Measurements from ENCODE around the gene BDKRB1.

The BDKRB1 gene

GRCh38 chr14:96255501-96256366 is at the start of gene BDKRB1:
Gene BDKRB1, plus strand, starts transcription at chr14:96256210. Its CDS starts 7,473 bp downstream, at chr14:96263683.
- in situ Hi-C loops (cut with HindIII; ENCODE audit: low pct_ligation_motif_present, low pct_unique_long_range_greater_than_20kb, low sequenced_read_pairs), result no loop called here
- no peak for DNase-seq

- DNase-seq, result no peak
- in situ Hi-C loops (cut with HindIII; ENCODE audit: low pct_ligation_motif_present, low pct_unique_long_range_greater_than_20kb, low sequenced_read_pairs), result no loop called here
Observed at GRCh38 chr14:96206461-96206860, 49.5 kb upstream of the BDKRB1 start.

GRCh38 chr14:96207686-96208085 is 48.3 kb upstream of the BDKRB1 start:
- in situ Hi-C loops (cut with HindIII; ENCODE audit: low pct_ligation_motif_present, low pct_unique_long_range_greater_than_20kb, low sequenced_read_pairs), result no loop called here
- DNase-seq, result no peak

- in situ Hi-C loops (cut with HindIII; ENCODE audit: low pct_ligation_motif_present, low pct_unique_long_range_greater_than_20kb, low sequenced_read_pairs), result no loop called here
- no peak for DNase-seq
Observed at GRCh38 chr14:96208739-96209138, 47.3 kb upstream of the BDKRB1 start.

- in situ Hi-C loops (cut with HindIII; ENCODE audit: low pct_ligation_motif_present, low pct_unique_long_range_greater_than_20kb, low sequenced_read_pairs), result no loop called here
- DNase-seq, result no peak
Observed at GRCh38 chr14:96212140-96212539, 43.9 kb upstream of the BDKRB1 start.

- in situ Hi-C loops (cut with HindIII; ENCODE audit: low pct_ligation_motif_present, low pct_unique_long_range_greater_than_20kb, low sequenced_read_pairs), result no loop called here
- no peak for DNase-seq
Observed at GRCh38 chr14:96212896-96213295, 43.1 kb upstream of the BDKRB1 start.

- DNase-seq, result no peak
- in situ Hi-C loops (cut with HindIII; ENCODE audit: low pct_ligation_motif_present, low pct_unique_long_range_greater_than_20kb, low sequenced_read_pairs), result no loop called here
Observed at GRCh38 chr14:96213871-96214465, 42.0 kb upstream of the BDKRB1 start.

GRCh38 chr14:96214793-96215192 is 41.2 kb upstream of the BDKRB1 start:
- in situ Hi-C loops (cut with HindIII; ENCODE audit: low pct_ligation_motif_present, low pct_unique_long_range_greater_than_20kb, low sequenced_read_pairs), result no loop called here
- no peak for DNase-seq

GRCh38 chr14:96215452-96216244 is 40.4 kb upstream of the BDKRB1 start:
- in situ Hi-C loops (cut with HindIII; ENCODE audit: low pct_ligation_motif_present, low pct_unique_long_range_greater_than_20kb, low sequenced_read_pairs), result no loop called here
- no peak for DNase-seq

GRCh38 chr14:96216627-96217026 is 39.4 kb upstream of the BDKRB1 start:
- DNase-seq, result no peak
- in situ Hi-C loops (cut with HindIII; ENCODE audit: low pct_ligation_motif_present, low pct_unique_long_range_greater_than_20kb, low sequenced_read_pairs), result no loop called here

GRCh38 chr14:96217376-96217913 is 38.6 kb upstream of the BDKRB1 start:
- in situ Hi-C loops (cut with HindIII; ENCODE audit: low pct_ligation_motif_present, low pct_unique_long_range_greater_than_20kb, low sequenced_read_pairs), result no loop called here
- DNase-seq, result no peak

- DNase-seq, result no peak
- in situ Hi-C loops (cut with HindIII; ENCODE audit: low pct_ligation_motif_present, low pct_unique_long_range_greater_than_20kb, low sequenced_read_pairs), result no loop called here
Observed at GRCh38 chr14:96221109-96221650, 34.8 kb upstream of the BDKRB1 start.

GRCh38 chr14:96221841-96222240 is 34.2 kb upstream of the BDKRB1 start:
- DNase-seq, result no peak
- in situ Hi-C loops (cut with HindIII; ENCODE audit: low pct_ligation_motif_present, low pct_unique_long_range_greater_than_20kb, low sequenced_read_pairs), result no loop called here

- in situ Hi-C loops (cut with HindIII; ENCODE audit: low pct_ligation_motif_present, low pct_unique_long_range_greater_than_20kb, low sequenced_read_pairs), result no loop called here
- DNase-seq, result no peak
Observed at GRCh38 chr14:96224480-96225096, 31.4 kb upstream of the BDKRB1 start.

GRCh38 chr14:96225213-96225612 is 30.8 kb upstream of the BDKRB1 start:
- no peak for DNase-seq
- in situ Hi-C loops (cut with HindIII; ENCODE audit: low pct_ligation_motif_present, low pct_unique_long_range_greater_than_20kb, low sequenced_read_pairs), result no loop called here

- in situ Hi-C loops (cut with HindIII; ENCODE audit: low pct_ligation_motif_present, low pct_unique_long_range_greater_than_20kb, low sequenced_read_pairs), result no loop called here
- peak; percentile 8 for DNase-seq
Observed at GRCh38 chr14:96225745-96226151, 30.3 kb upstream of the BDKRB1 start.

GRCh38 chr14:96227428-96227827 is 28.6 kb upstream of the BDKRB1 start:
- in situ Hi-C loops (cut with HindIII; ENCODE audit: low pct_ligation_motif_present, low pct_unique_long_range_greater_than_20kb, low sequenced_read_pairs), result no loop called here
- no peak for DNase-seq

GRCh38 chr14:96229315-96229714 is 26.7 kb upstream of the BDKRB1 start:
- DNase-seq, result no peak
- in situ Hi-C loops (cut with HindIII; ENCODE audit: low pct_ligation_motif_present, low pct_unique_long_range_greater_than_20kb, low sequenced_read_pairs), result no loop called here

Data from ACHN (cell line).